Neural cell (in vitro differentiated cells): ENCODE measurements around the gene CHRNA7. TPM values are rescaled to one million over a fixed set of nuclear protein-coding genes. Genes with fewer than 3 reads are reported as not detected.
"Not testable (repeated sequence)": the region's sequence is repeated elsewhere in the genome, so short reads cannot be mapped to it uniquely, and the experiment has no call there.

Experiments
- H2AFZ ChIP-seq: fragments of 200-600, 300-800 bp; sonication (generic), shearing (Covaris generic); 2 replicates; pipeline ENCODE4 v1.6.0; 2014; ENCODE audit warnings: low read depth, mild to moderate bottlenecking, antibody characterized with exemption, low read length, moderate library complexity
- H3F3A ChIP-seq: fragments of 200-600 bp; shearing (Covaris generic); 2 replicates; pipeline ENCODE4 v1.6.1; 2016; ENCODE audit warnings: mild to moderate bottlenecking, moderate library complexity, mixed read lengths, antibody characterized with exemption, low read length; ENCODE audit not compliant: insufficient read depth, poor library complexity, severe bottlenecking
- H3K27ac ChIP-seq: fragments of 200-600, 300-800 bp; sonication (generic), shearing (Covaris generic); 2 replicates; pipeline ENCODE4 v1.5.1; 2014; ENCODE audit warnings: mild to moderate bottlenecking, low read length, moderate library complexity
- H3K27me3 ChIP-seq: fragments of 300-800, 200-600 bp; sonication (generic), shearing (Covaris generic); 2 replicates; pipeline ENCODE4 v1.6.0; 2014; ENCODE audit warnings: mild to moderate bottlenecking, low read depth, low read length, moderate library complexity; ENCODE audit not compliant: insufficient read depth
- H3K36me3 ChIP-seq: fragments of 300-800, 200-600 bp; sonication (generic), shearing (Covaris generic); 2 replicates; pipeline ENCODE4 v1.5.1; 2014; ENCODE audit warnings: mild to moderate bottlenecking, antibody characterized with exemption, low read length, moderate library complexity; ENCODE audit not compliant: insufficient read depth
- H3K4me2 ChIP-seq: fragments of 300-800, 200-600 bp; sonication (generic), shearing (Covaris generic); 2 replicates; pipeline ENCODE4 v1.6.0; 2014; ENCODE audit warnings: mild to moderate bottlenecking, low read length
- H3K4me3 ChIP-seq: fragments of 300-800, 200-600 bp; sonication (generic), shearing (Covaris generic); 2 replicates; pipeline ENCODE4 v1.5.1; 2014; ENCODE audit warnings: mild to moderate bottlenecking, low read length, moderate library complexity
- H3K79me2 ChIP-seq: fragments of 200-600 bp; shearing (Covaris generic); replicated peaks from 2 replicates; pipeline ENCODE4 v1.6.0; 2014; ENCODE audit warnings: mild to moderate bottlenecking, low read length, moderate library complexity; ENCODE audit not compliant: insufficient read depth
- H3K9ac ChIP-seq: fragments of 300-800, 200-600 bp; sonication (generic), shearing (Covaris generic); 2 replicates; pipeline ENCODE4 v1.6.1; 2016; ENCODE audit warnings: mild to moderate bottlenecking, low read length, mixed read lengths
- H3K9me2 ChIP-seq: fragments of 200-600 bp; shearing (Covaris generic); 2 replicates; pipeline ENCODE4 v1.6.1; 2016; ENCODE audit warnings: mild to moderate bottlenecking, low read length, mixed read lengths; ENCODE audit not compliant: insufficient read depth
- H3K9me3 ChIP-seq: fragments of 200-600, 300-800 bp; sonication (generic), shearing (Covaris generic); 2 replicates; pipeline ENCODE4 v1.6.1; 2016; ENCODE audit warnings: mild to moderate bottlenecking, mixed run types, low read length, moderate library complexity, mixed read lengths
- H4K20me1 ChIP-seq: fragments of 200-600 bp; shearing (Covaris generic); 2 replicates; pipeline ENCODE4 v1.6.1; 2016; ENCODE audit warnings: mild to moderate bottlenecking, mixed run types; ENCODE audit not compliant: insufficient read depth
- CTCF ChIP-seq: fragments of 450-650 bp; IDR thresholded peaks from 2 replicates; pipeline ENCODE4 v1.5.1; 2014; ENCODE audit warnings: antibody characterized with exemption, mild to moderate bottlenecking, moderate library complexity; ENCODE audit not compliant: poor library complexity, severe bottlenecking
- POLR2AphosphoS5 ChIP-seq: IDR thresholded peaks from 2 replicates; pipeline ENCODE4 v1.6.1; 2012
- RAD21 ChIP-seq: fragments of 450-650 bp; conservative IDR thresholded peaks from 2 replicates; pipeline ENCODE4 v1.6.1; 2014; ENCODE audit warnings: antibody characterized with exemption, mild to moderate bottlenecking, moderate library complexity
- SMC3 ChIP-seq: fragments of 450-650 bp; conservative IDR thresholded peaks from 2 replicates; pipeline ENCODE4 v1.6.1; 2014; ENCODE audit warnings: antibody characterized with exemption, mild to moderate bottlenecking, moderate library complexity; ENCODE audit not compliant: poor library complexity
- TAF1 ChIP-seq: IDR thresholded peaks from 2 replicates; pipeline ENCODE4 v1.6.1; 2012; ENCODE audit warnings: low read depth
- polyA plus RNA-seq: library from polyadenylated mRNA; depleted of rRNA; stranded (reverse); fragments of >200 nt; gene quantifications from 2 replicates; pipeline ENCODE4 v1.2.3, GENCODE V29; 2014

CHRNA7 gene
- polyA plus RNA-seq, 1 donor from 2014 or later: 5.0 TPM

DNA sequence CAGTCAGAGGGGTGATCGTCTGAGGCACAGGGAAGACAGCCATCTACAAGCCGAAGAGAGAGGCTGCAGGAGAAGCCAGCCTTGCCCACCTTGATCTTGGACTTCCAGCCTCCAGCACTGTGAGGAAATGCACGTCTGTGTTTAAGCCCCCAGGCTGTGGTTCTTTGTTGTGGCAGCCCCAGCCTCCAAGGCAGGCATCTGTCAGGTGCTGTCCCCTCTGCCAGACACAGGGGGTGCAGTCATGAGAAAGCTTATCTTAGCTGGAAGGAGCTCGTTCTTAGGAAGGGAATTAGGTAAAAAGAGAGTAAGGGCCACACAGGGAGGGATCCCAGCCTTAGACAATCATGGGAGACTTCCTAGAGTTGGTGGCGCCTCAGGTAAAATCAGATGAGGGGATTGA is 150.3 kb downstream of the CHRNA7 start:
- not testable (repeated sequence) for H3K9me2 ChIP-seq, H4K20me1 ChIP-seq, H3K4me3 ChIP-seq, H3K79me2 ChIP-seq, H3F3A ChIP-seq, H3K27ac ChIP-seq, H3K9ac ChIP-seq, H3K4me2 ChIP-seq, H3K27me3 ChIP-seq, H2AFZ ChIP-seq, H3K36me3 ChIP-seq, H3K9me3 ChIP-seq

- not testable (repeated sequence) for H3K27ac ChIP-seq, H3F3A ChIP-seq, H3K9me2 ChIP-seq, H3K36me3 ChIP-seq, H3K4me2 ChIP-seq, H3K9ac ChIP-seq, H3K79me2 ChIP-seq, H2AFZ ChIP-seq, H4K20me1 ChIP-seq, H3K9me3 ChIP-seq, H3K27me3 ChIP-seq, H3K4me3 ChIP-seq
Measured at GRCh38 chr15:32193780-32194179, 163.5 kb downstream of the CHRNA7 start.

GRCh38 chr15:32196206-32196605 is 165.9 kb downstream of the CHRNA7 start:
- H3K27ac ChIP-seq, H3F3A ChIP-seq, H3K9ac ChIP-seq, H3K79me2 ChIP-seq, H3K4me3 ChIP-seq, H2AFZ ChIP-seq, H3K36me3 ChIP-seq, H3K4me2 ChIP-seq, H3K27me3 ChIP-seq, H4K20me1 ChIP-seq, H3K9me2 ChIP-seq, H3K9me3 ChIP-seq: not testable (repeated sequence)

GRCh38 chr15:32198938-32199337 is 168.6 kb downstream of the CHRNA7 start:
- H3K9me2 ChIP-seq, H3K9ac ChIP-seq, H3K9me3 ChIP-seq, H3F3A ChIP-seq, H3K79me2 ChIP-seq, H3K4me2 ChIP-seq, H3K4me3 ChIP-seq, H3K27ac ChIP-seq, H4K20me1 ChIP-seq, H3K36me3 ChIP-seq, H2AFZ ChIP-seq, H3K27me3 ChIP-seq: not testable (repeated sequence)

GRCh38 chr15:32209081-32209480 is 178.8 kb downstream of the CHRNA7 start:
- not testable (repeated sequence) for H3K27ac ChIP-seq, H3K36me3 ChIP-seq, H3K9me3 ChIP-seq, H3K9ac ChIP-seq, H2AFZ ChIP-seq, H3F3A ChIP-seq, H3K79me2 ChIP-seq, H3K9me2 ChIP-seq, H4K20me1 ChIP-seq, H3K4me3 ChIP-seq, H3K27me3 ChIP-seq, H3K4me2 ChIP-seq

- Histone ChIP-seq H4K20me1 (no peaks in the 10 kb centered on the region), H3K27ac (no peak overlapping the region), H2AFZ (no peak overlapping the region), H3F3A (no peaks in the 10 kb centered on the region), H3K4me2 (no peak overlapping the region), H3K9me2 (no peaks in the 10 kb centered on the region), H3K9ac (no peak overlapping the region), H3K27me3 (no peaks in the 10 kb centered on the region), H3K36me3 (no peaks in the 10 kb centered on the region), H3K9me3 (no peaks in the 10 kb centered on the region), H3K4me3 (no peak overlapping the region), H3K79me2 (no peaks in the 10 kb centered on the region)
- TF ChIP-seq RAD21 (no peak), POLR2AphosphoS5 (no peak), CTCF (no peak), TAF1 (no peak), SMC3 (no peak)
Measured at GRCh38 chr15:32218666-32219065, 188.4 kb downstream of the CHRNA7 start.
